M059J (cell line): ENCODE data around the gene EME2. TPM values are rescaled to one million over a fixed set of nuclear protein-coding genes. Genes with fewer than 3 reads are reported as not detected.
A peak's percentile ranks its signal among the peaks of the same experiment; 100 is the strongest.

ENCODE experiments used
- DNase-seq: peaks from one replicate; pipeline ENCODE4 v3.0.0-alpha.2; 2012; ENCODE audit warnings: low read depth
- total RNA-seq: library from RNA; depleted of rRNA; stranded (reverse); fragments of >200 nt; shearing (Covaris generic); gene quantifications from 2 replicates; pipeline ENCODE4 v1.2.3, GENCODE V29; 2014

The EME2 gene
- total RNA-seq, 1 experiment from 2014 or later: 2.2 TPM

DNA sequence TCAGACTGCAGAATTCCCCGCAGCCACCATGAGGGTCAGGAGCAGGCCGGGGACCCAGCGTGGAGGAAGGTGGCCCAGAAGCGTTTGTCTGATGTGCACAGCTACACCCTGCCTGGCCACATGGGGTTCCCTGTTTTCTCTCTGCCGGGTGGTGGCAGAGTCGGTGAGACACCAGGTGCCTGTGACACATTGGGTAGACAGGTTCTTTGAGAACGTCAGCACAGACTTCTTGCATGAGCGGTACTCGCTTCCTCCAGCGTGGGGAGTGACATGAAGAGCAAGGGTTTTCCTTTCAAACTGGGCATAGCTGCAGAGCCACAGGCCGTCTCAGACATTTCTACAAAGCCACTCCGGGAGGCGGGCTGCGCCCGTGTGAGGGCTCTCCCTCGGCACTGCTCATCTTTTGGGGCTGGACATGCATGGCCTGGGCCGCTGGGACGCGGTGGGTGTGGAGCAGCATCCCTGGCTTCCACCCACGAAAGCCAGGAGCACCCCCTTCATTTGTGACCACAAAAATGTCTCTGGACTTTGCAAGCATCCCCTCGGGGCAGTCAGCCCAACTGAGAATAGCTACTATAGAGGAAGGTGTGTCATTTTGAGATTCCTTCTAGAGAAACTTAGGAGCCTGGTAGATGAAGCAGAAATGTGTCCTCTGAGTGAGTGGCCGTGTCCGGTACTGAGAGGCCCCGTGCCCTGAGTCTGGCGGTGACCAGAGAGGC lies 27.3 kb upstream of the EME2 start:
- DNase-seq: peak; percentile 98

DNA sequence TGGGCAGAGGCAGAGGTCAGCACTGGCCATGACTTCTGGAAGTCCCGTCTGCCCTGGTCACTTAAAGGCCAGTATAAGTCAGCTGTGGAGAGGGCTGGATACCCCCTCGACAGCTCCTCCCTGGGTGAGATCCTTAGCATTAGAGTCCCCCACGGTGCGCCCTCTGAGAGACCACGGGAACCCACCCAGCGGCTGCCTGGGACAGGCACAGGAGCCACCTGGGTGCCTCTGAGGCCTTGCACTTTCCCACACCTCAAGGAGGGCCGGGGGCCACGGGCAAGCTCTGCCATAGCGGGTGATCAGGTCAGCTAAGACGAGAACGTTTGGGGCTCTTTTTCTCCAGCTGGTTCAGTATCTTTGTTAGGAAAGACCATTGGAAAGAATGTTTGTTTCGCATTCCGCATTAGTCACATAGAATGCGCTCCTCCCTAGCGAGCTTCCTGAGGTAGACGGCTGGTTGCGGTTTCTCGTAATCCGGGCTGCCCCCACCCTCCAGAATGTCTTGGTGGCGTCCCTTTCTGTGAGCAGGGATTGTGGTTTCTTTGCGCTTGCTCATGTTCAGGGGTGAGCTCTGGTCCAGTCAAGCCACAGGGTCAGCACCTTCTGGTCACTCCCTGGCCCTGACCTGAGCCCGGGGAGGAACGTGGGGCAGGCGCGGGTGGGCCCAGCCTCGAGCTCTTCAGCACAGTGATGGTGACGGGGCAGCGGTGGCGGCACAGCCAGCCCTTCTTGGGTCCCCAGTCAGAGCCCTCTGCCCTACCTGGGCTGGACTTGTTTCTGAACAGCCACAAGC lies 26.5 kb upstream of the EME2 start:
- peak; percentile 98 for DNase-seq

DNA sequence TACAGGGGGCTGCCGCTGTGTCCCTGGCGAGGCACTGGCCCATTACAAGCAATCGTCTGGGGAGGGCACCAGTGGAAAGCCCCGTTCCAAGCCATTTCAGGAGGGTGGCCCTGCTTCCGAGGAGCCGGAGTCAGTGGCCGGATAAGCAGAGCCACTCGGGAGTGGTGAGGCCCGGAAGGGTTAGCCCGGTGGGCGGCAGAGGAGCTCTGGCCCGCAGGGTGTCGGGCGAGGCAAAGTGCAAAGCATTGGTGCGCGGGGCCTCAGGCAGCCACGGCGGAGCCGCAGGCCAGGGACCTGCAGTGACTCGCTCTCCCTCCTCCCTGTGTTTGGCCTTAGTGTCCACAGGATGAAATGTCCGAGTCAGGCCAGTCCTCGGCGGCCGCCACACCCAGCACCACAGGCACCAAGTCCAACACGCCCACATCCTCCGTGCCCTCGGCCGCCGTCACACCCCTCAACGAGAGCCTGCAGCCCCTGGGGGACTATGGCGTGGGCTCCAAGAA lies 25.9 kb upstream of the EME2 start:
- peak; percentile 84 for DNase-seq

DNA sequence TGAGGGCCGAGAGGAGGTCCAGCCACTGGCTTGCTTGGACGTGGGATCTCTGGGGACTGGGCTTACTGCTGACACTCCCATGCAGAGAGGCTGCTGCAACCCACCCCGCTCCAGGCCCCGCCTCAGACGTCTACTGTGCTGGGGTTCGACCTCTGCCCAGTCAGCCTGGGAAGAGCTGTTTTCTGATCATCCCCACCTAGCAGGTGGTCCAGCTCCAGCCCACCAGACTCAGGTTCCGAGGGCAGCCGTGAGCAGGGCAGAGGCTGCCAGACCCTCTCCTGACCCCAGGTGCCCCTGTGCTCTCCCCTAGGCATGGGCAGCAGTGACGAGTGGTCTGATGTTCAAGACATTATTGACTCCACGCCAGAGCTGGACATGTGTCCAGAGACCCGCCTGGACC lies 24.7 kb upstream of the EME2 start:
- DNase-seq: no peak

DNA sequence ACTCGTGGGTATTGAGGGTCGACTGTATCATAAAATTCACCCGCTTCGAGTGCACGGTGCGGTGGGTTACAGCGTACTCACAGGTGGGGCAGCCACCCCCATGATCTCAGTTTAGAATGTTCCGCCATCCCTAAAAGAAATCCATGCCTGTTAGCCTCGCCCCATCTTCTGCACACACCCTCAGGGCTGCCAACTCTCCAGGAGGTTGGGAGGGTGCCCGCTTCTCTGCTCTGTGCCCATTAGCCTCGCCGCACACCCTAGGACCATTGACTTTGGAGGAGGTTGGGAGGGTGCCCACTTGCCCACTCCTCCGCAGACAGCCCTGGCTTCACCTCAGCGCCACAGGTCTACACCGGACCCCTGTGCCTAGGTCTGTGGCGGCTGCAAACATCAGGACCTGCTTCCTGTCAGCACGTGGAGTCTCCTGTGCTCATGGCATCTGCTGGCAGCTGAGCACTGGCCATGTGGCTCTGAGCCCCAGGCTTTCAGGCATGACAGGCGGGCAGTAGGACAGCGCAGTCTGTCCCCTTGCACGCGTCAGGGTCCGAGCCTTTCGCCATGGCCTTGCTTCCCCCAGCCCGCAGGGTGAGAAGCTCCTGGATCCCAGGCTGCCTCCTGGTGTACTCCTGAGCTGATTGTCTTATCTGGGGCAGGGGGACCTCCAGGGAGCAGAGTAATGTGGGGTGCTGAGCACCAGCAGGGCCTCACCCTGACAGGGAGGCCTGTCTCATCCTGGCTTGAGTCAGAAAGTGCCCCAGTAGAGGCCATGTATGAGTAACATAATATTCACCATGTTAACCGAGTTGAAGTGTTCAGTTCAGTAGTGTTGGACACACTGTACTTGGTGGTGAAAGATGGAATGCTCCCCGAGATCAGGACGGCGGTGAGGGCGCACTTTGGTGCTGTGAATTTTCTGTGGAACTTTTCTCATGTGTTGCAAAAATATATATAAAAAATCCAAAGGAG lies 23.2 kb upstream of the EME2 start:
- DNase-seq: peak; percentile 23

DNA sequence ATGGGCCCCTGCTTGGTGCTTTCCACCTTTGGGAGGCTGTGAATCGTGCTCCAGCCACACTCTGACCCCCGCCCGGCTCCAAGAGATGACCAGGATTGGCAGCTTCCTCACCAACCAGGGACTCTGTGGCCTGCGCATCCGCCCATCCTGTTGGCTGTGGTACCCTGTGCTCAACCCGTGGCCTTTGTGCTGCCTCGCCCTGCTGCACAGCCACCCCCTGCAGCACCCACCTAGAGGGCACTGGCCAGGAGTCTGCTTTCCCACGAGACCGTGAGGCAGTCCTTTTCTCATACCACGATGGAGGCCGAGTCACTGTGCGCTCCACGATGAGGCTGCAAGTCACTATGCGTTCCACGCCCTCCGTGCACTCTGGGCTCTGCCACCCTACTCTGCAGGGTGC lies 20.7 kb upstream of the EME2 start:
- DNase-seq: no peak

DNA sequence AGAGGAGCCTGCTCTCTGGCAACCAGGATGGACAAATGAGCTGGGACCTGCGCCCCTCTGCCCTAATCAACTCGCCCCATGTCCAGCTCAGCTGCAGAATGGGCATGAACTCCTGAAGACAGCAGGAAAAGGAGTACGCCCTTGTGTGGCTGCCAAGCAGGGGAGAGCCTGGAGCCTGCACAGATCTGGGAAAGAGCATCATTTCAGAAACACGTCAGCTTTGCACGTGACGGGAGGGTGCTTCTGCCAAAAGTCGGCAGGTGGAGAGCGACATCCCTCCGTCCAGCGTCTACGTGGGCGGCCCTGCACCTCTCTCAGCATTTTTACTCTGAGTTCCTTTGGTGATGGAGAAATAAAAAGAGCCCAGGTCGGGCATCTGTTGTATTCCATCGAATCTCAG lies 19.8 kb upstream of the EME2 start:
- DNase-seq: no peak

DNA sequence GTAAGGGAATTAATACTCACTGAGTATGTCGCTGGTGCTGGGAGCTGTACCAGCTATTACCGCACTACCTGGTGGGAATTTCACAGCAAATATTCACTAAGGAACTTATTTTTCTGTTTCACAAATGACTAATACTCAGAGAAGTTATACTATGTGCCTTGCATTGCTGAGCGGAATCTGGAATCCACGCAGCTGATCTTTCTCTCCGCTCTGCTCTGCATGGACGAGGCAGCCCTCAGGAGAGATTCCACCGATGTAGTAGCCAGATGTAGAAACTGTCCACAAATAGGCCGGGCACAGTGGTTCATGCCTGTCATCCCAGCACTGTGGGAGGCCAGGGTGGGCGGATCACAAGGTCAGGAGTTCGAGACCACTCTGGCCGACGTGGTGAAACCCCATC lies 18.4 kb upstream of the EME2 start:
- no peak for DNase-seq

DNA sequence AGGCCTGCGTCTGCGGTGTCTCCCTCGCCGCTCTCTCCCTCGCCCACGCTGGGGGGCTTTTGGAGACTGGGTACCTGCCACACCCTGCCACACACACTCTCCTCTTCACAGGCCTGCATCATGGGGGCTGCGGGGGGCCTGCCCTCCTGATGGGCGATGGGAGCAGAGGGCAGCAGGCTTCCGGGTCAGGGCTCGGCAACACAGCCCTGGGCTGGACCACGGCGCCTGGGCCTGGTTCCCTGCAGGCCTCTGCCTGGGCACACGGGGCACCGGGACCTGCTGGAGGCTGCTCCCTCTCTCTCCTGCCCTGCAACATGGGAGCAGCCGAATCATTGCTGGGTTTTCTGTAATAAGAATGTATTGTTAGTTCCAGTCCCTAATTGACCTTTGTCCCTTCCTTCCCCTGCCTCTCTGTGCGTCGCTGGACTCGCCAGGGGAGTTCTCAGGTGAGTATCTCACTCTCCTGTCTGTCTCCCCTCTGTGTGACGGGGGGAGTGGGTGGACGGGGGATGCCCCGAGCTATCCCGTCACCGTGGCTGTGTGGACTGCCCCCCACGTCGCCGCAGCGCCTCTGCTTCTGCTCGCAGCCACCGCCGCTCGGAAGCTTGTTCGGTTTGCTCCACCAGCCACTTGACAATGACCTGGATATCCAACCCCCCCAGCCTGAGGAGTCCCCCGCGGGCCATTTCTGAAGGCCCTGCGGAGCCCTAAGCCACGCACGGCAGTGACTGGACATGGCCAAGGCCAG lies 14.7 kb upstream of the EME2 start:
- DNase-seq: no peak

DNA sequence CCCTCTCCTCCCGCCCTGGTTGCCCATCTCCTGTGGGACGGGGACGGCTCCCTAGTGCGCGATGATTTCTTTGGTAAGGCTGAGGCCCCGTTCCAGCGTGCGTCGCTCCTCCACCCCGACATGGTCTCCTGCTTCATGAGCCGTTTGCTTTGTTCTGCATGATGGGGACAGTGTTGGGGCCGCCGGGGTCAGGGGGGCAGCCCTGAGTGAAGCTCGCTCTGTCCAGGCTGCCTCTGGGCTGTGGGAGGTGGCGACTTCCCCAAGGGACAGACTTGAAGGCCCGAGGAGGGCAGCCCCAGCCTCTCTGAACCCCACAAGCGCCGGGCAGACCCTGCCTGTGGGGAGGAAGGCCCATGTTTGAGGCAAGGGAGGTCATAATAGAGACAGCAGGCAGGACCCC lies 13.7 kb upstream of the EME2 start:
- no peak for DNase-seq

DNA sequence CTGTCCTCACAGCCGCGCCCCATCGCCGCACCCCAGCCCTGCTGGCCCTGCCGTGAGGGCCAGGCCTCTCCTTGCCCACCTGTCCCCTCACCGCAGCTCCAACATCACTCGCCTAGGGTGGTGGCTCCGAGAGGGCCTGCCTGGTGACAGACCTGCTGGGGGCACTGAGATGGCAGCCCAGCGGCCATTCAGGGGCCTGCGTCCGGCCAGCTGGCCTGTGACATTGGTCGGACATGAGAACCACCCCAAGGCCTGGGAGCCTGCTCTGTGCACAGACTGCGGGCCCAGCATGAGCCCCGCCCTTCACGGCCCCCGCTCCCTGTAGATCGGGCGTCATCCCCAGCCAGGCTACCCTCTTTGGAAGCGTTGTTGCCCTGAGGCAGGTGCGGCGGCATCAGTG lies 13.1 kb upstream of the EME2 start:
- DNase-seq: no peak

DNA sequence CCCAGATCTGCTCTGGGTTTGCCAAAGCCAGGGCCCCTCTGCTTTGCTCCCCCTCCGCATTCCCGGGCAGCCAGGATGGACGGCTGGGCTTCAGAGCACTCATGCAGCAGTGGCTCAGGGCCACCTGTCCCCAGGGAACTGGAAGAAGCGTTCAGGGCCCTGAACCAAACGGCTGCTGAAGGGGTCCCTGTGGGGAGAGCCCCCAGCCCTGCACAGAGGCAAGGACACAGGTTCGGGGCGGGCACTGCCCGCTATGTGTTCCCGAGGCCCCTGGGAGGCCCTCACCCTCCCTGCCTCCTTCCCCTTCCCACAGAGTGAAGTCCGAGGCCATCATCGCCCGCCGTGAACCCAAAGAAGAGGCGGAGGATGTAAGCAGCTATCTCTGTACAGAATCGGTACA lies 11.7 kb upstream of the EME2 start:
- no peak for DNase-seq

DNA sequence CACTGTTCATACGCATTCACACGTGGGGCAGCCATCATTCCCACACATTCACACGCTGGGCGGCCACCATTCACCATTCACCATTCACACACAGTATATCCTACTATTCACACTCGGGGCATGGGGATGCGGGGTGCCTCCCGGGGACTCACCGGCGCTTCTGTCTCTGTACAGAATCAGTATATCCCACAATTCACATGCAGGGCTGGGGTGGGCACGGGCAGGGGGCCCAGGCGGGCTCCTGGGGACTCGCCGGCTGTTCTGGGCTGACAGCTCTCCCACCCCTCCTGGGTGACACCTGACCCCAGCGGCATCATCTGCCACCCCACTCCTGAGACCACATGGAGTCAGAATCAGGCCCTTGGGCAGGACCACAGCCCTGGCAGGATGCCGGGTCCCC lies 10.9 kb upstream of the EME2 start:
- no peak for DNase-seq

DNA sequence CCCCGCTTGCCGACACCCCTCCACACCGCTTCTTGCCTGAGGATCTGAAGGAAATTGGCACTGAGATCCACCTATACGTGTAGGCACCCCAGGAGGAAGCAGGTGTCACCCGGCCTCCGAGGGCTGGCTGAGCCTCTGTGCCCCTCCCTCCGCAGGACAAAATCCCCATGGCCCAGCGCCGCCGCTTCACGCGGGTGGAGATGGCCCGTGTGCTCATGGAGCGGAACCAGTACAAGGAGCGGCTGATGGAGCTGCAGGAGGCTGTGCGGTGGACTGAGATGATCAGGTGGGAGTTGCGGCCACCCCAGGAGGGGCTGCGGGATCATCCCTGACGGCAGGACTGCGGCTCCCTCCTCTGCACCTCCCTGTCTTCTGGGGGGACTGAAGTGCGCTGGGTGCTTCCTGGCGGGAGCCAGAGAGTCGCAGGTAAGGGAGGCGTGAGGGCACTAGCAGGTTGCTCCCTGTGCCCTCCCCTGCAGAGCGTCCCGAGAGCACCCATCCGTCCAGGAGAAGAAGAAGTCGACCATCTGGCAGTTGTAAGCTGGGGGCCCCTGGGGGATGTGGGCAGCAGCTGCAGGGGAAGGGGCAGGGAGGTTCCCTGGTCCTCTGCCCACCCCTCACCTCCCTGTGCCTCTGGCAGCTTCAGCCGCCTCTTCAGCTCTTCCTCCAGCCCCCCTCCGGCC lies 10.3 kb upstream of the EME2 start:
- DNase-seq: no peak

DNA sequence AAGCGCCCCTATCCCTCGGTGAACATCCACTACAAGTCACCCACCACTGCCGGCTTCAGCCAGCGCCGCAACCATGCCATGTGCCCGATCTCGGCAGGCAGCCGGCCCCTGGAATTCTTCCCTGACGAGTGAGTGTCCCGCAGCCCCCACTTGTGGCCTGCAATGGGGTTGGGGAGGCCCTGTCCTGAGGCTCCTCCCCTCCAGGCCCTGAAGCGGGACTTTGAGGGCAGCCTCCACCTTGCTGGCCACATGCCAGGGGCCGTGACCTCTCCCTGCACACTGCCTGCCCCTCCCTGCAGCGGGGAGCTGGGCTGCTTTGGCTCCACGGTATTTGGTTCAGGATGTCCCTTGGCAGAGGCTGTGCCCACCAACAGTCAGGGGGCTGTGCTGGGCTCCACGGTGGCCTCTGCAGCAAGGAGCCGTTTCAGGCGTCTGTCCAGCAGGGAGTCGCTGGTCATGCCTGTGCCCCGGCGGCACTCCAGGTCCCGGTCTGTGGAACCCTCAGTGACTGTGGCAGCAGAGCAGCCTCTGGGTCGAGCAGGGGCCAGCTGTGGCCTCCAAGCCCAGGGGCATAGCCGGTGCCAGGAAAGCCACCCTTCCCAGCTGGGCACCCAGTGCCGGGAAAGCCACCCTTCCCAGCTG lies 9.6 kb upstream of the EME2 start:
- DNase-seq: no peak

DNA sequence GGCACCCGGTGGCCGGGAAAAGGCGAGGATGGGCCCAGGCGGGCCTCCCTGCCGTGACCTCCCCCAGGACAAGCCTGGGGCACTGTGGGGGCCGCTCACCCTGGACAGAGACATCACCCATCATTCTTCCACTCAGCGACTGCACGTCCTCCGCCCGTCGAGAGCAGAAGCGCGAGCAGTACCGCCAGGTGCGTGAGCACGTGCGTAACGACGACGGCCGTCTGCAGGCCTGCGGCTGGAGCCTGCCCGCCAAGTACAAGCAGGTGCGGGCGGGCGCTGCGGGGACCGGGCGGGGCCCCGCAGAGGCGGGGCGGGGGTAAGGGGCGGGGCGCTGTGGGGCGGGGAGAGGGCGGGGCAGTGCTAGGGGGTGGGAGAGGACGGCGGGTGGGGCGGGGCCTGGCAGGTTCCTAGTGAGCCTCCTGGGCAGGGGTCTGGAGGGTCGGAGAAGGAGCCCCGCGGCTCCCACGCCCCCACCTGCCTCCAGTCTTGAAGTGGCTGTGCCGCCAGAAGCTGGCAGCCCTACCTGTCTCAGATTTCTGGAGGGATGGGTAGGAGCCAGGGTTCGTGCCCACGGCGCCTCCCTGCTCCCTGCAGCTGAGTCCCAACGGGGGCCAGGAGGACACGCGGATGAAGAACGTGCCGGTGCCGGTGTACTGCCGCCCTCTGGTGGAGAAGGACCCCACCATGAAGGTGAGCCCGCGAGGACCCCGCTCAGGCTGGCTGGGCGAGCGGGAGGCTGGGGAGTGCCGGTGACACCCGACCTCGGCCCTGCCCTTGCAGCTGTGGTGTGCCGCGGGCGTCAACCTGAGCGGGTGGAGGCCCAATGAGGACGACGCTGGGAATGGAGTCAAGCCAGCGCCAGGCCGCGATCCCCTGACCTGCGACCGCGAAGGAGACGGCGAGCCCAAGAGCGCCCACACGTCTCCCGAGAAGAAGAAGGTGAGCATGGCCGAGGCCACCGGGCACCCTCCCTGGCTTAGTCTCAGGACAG lies 8.8 kb upstream of the EME2 start:
- DNase-seq: no peak

DNA sequence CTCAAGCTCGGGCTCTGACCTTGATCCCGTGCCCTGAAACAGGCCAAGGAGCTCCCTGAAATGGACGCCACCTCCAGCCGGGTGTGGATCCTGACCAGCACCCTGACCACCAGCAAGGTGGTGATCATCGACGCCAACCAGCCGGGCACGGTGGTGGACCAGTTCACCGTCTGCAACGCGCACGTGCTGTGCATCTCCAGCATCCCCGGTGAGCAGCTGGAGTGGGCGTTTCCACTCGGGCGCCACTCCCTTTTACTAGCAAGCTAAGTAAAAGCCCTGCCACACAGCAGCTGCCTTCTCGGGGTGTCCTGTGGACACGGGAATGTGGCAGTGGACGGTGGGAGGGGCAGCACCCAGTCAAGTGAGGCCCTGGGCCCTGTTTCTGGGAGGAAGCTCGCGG lies 7.6 kb upstream of the EME2 start:
- DNase-seq: no peak

DNA sequence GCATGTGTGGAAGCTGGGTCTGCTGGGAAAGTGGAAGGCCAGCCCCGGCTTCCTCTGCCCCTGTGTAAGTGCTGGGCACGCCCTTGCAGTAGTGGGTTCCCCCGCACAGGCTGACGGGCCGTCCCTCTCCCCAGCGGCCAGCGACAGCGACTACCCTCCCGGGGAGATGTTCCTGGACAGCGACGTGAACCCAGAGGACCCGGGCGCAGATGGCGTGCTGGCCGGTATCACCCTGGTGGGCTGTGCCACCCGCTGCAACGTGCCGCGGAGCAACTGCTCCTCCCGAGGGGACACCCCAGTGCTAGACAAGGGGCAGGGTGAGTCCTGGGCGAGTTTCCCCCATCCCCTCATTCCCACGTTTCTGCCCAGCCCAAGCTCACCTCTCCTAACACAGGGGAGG lies 6.8 kb upstream of the EME2 start:
- no peak for DNase-seq

DNA sequence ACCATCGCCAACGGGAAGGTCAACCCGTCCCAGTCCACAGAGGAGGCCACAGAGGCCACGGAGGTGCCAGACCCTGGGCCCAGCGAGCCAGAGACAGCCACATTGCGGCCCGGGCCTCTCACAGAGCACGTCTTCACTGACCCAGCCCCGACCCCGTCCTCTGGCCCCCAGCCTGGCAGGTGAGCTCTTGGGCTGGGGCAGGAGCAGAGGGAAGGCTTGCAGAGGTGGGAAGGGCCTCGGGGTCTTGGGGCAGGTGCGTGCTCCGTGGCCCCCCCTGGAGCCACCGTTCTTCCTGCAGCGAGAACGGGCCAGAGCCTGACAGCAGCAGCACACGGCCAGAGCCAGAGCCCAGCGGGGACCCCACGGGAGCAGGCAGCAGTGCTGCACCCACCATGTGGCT lies 6.4 kb upstream of the EME2 start:
- DNase-seq: no peak
